Peyer's patch (tissue), 4 donors: Measurements from ENCODE around the gene ERC2. TPM values are rescaled to one million over a fixed set of nuclear protein-coding genes. Genes with fewer than 3 reads are reported as not detected.

Experiments used
- DNase-seq, 3 donors: peaks; one replicate each; pipeline ENCODE4 v3.0.0-alpha.2; 2017 to 2019
- H3K27ac ChIP-seq, 4 donors: fragments of 200-600 bp; sonication (generic); one replicate each; pipeline ENCODE4 v1.5.1; 2016 to 2019
- H3K27me3 ChIP-seq, 2 donors: fragments of 200-600 bp; sonication (generic); one replicate each; pipeline ENCODE4 v1.5.1; 2019
- H3K36me3 ChIP-seq, 3 donors: fragments of 200-600 bp; sonication (generic); one replicate each; pipeline ENCODE4 v1.5.1; 2016 to 2019
- H3K4me1 ChIP-seq, 4 donors: fragments of 200-600 bp; sonication (generic); one replicate each; pipeline ENCODE4 v1.5.1; 2016 to 2019
- H3K4me3 ChIP-seq, 4 donors: fragments of 200-600 bp; sonication (generic); 1 replicate in 3 of 4; 2 replicates in 1 of 4; pipeline ENCODE4 v1.5.1; 2016 to 2019; ENCODE audit warnings: mild to moderate bottlenecking in 1 of 4
- H3K9me3 ChIP-seq, 4 donors: fragments of 200-600 bp; sonication (generic); one replicate each; pipeline ENCODE4 v1.5.1; 2016 to 2019; ENCODE audit warnings: mild to moderate bottlenecking in 1 of 4
- CTCF ChIP-seq, 6 experiments: fragments of 450-650 bp in 4 of 6; fragments of 200-600 bp in 2 of 6; sonication (generic) in 1 of 6; IDR thresholded peaks; one replicate each; pipeline ENCODE4 v1.5.1; 2017 to 2019; ENCODE audit warnings: antibody characterized with exemption in 6 of 6, mild to moderate bottlenecking in 3 of 6, moderate library complexity in 1 of 6
- POLR2A ChIP-seq, 2 donors: fragments of 450-650 bp; IDR thresholded peaks; one replicate each; pipeline ENCODE4 v1.5.1; 2017; ENCODE audit warnings: antibody characterized with exemption in 2 of 2, mild to moderate bottlenecking in 2 of 2, moderate library complexity in 2 of 2
- total RNA-seq, 4 donors: library from RNA; depleted of rRNA; stranded (reverse); fragments of >200 nt; gene quantifications; one replicate each; pipeline ENCODE4 v1.1.0, GENCODE V29; 2016

ERC2 gene
- total RNA-seq, 4 donors from 2014 or later = 0.18 to 0.83 TPM; not detected in 2

- no peaks in the 10 kb centered on the region for H3K9me3 ChIP-seq
These were observed 834.9 kb downstream of the ERC2 start for GRCh38 chr3:55633333-55633732.

GRCh38 chr3:55631766-55632331 lies 836.4 kb downstream of the ERC2 start:
- TF ChIP-seq POLR2A (IDR thresholded peaks at IDR 0.05) (no peak), CTCF (IDR thresholded peaks at IDR 0.05) (no peak)
- Histone ChIP-seq H3K27ac (no peak overlapping the region), H3K27me3 (no peaks in the 10 kb centered on the region), H3K36me3 (no peaks in the 10 kb centered on the region), H3K9me3 (no peaks in the 10 kb centered on the region), H3K4me1 (no peaks in the 10 kb centered on the region), H3K4me3 (no peak overlapping the region)
- no peak for DNase-seq

More at GRCh38 chr3:55633333-55633732, 834.9 kb downstream of the ERC2 start:
- Histone ChIP-seq H3K27ac (no peak overlapping the region), H3K36me3 (no peaks in the 10 kb centered on the region), H3K4me3 (no peak overlapping the region), H3K27me3 (no peaks in the 10 kb centered on the region), H3K4me1 (no peaks in the 10 kb centered on the region)
- TF ChIP-seq POLR2A (IDR thresholded peaks at IDR 0.05) = no peak
- no peak for TF ChIP-seq CTCF (IDR thresholded peaks at IDR 0.05)
- DNase-seq = no peak

GRCh38 chr3:55630921-55631299 lies 837.4 kb downstream of the ERC2 start:
- H3K4me3 ChIP-seq = no peak overlapping the region
- H3K27me3 ChIP-seq = no peaks in the 10 kb centered on the region
- no peak for TF ChIP-seq POLR2A (IDR thresholded peaks at IDR 0.05)
- TF ChIP-seq CTCF (IDR thresholded peaks at IDR 0.05) = no peak
- no peaks in the 10 kb centered on the region for H3K36me3 ChIP-seq
- no peak for DNase-seq
- no peaks in the 10 kb centered on the region for H3K4me1 ChIP-seq
- no peaks in the 10 kb centered on the region for H3K9me3 ChIP-seq
- H3K27ac ChIP-seq = no peak overlapping the region

GRCh38 chr3:55630280-55630920 lies 837.9 kb downstream of the ERC2 start:
- no peaks in the 10 kb centered on the region for H3K4me1 ChIP-seq
- H3K27me3 ChIP-seq = no peaks in the 10 kb centered on the region
- no peak for TF ChIP-seq POLR2A (IDR thresholded peaks at IDR 0.05)
- TF ChIP-seq CTCF (IDR thresholded peaks at IDR 0.05) = peak in 2 of 6 experiments; percentile 9 to 16
- H3K9me3 ChIP-seq = no peaks in the 10 kb centered on the region
- H3K4me3 ChIP-seq = no peak overlapping the region
- no peaks in the 10 kb centered on the region for H3K36me3 ChIP-seq
- no peak for DNase-seq
- H3K27ac ChIP-seq = no peak overlapping the region

- TF ChIP-seq CTCF (IDR thresholded peaks at IDR 0.05) (no peak), POLR2A (IDR thresholded peaks at IDR 0.05) (no peak)
- Histone ChIP-seq H3K4me1 (no peaks in the 10 kb centered on the region), H3K36me3 (no peaks in the 10 kb centered on the region), H3K9me3 (no peaks in the 10 kb centered on the region), H3K27me3 (no peaks in the 10 kb centered on the region), H3K27ac (no peak overlapping the region), H3K4me3 (no peak overlapping the region)
- peak in 2 of 3 donors; percentile 66 to 74 for DNase-seq
These were observed 838.8 kb downstream of the ERC2 start for GRCh38 chr3:55629432-55629831.
